ENCODE measurements around the gene MT2A.
"Not testable (repeated sequence)": the region's sequence is repeated elsewhere in the genome, so short reads cannot be mapped to it uniquely, and the experiment has no call there.

Gene MT2A

GRCh38 chr16:56614549-56614991 lies 6.2 kb downstream of the MT2A start:
- no peak for DNase-seq (ENCODE audit: low spot score)
- TF ChIP-seq CTCF (IDR thresholded peaks at IDR 0.05; ENCODE audit: extremely low read depth, missing control alignments), result no peak

DNA sequence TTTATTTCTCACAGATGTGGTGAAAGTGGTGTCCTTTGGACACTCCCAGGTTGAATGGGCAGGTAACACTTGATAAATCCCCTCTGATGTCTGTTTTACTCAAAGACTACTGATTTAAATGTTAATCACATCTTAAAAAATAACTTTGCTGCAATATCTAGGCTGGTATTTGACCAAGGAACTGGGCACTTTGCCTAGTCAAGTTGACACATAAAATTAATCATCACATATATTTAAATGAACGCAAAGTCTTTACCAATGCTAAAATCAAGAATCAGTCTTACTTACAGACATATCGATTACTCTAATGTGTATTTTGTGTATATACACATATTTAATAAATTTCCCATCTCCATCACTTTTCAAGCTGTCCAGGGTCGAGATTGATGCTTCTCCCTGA lies 7.0 kb downstream of the MT2A start:
- no peak for DNase-seq (ENCODE audit: low spot score)
- no peak for TF ChIP-seq CTCF (IDR thresholded peaks at IDR 0.05; ENCODE audit: extremely low read depth, missing control alignments)

DNA sequence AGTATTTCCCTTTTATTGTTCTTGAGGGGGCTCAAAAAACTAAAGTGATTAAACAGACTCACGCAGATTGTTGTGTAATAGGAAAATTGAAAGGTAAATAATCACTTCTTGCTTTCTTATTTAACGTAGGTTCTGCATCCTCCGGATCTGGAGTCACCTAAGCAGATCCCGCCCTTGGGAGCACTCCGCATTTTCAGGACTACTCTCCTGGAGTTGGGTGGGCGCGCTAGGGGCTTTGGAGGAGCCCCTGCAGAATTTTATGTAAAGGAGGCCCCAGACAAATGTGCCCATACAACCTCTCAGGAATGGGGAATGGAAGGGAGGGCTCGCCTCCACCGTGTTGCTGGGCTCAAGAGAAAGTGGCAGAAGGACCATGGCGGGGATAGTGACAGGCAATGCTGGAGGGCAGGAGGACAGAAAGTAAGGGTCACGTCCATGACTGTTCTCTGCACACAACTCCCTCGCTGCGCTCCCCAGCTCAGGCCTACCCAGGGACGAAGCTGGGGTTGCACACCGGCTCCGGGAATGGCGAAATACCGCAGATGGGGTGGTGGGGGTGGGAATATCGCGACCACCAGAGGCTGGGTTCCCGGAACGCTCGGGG lies 8.3 kb downstream of the MT2A start:
- no peak for TF ChIP-seq CTCF (IDR thresholded peaks at IDR 0.05; ENCODE audit: extremely low read depth, missing control alignments)
- DNase-seq (ENCODE audit: low spot score), result no peak

- DNase-seq (ENCODE audit: low spot score), result no peak
- TF ChIP-seq CTCF (IDR thresholded peaks at IDR 0.05; ENCODE audit: extremely low read depth, missing control alignments), result no peak
Observed at GRCh38 chr16:56617212-56618085, 9.1 kb downstream of the MT2A start.

- no peak for DNase-seq (ENCODE audit: low spot score)
- TF ChIP-seq CTCF (IDR thresholded peaks at IDR 0.05; ENCODE audit: extremely low read depth, missing control alignments), result no peak
Observed at GRCh38 chr16:56618138-56618537, 9.8 kb downstream of the MT2A start.

GRCh38 chr16:56620339-56620897 lies 12.0 kb downstream of the MT2A start:
- no peak for TF ChIP-seq CTCF (IDR thresholded peaks at IDR 0.05; ENCODE audit: extremely low read depth, missing control alignments)
- DNase-seq (ENCODE audit: low spot score), result no peak

GRCh38 chr16:56621665-56622445 lies 13.5 kb downstream of the MT2A start:
- DNase-seq (ENCODE audit: low spot score), result not testable (repeated sequence)

DNA sequence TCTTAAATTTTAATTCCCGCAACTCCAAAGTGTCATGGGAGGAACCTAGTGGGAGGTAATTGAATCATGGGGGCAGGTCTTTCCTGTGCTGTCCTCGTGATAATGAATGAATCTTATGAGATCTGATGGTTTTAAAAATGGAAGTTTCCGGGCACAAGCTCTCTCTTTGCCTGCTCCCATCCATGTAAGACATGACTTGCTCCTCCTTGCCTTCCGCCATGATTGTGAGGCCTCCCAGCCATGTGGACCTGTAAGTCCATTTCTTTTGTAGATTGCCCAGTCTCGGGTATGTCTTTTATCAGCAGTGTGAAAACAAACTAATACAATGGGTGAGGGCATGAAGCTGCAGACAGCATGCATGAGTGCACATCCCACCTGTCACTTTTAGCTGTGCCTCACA lies 14.8 kb downstream of the MT2A start:
- DNase-seq (ENCODE audit: low spot score), result not testable (repeated sequence)

Data from GM20000 (cell line).